DMS79 treated with DMSO at 0.1 percent for 48 hours (cell line): Measurements from ENCODE around the gene RAB3IP.
"Not testable (repeated sequence)": the region's sequence is repeated elsewhere in the genome, so short reads cannot be mapped to it uniquely, and the experiment has no call there.

Experiments used
- DNase-seq: peaks from one replicate; lab custom pipeline; 2025; lab: John Stamatoyannopoulos, UW

The RAB3IP gene

GRCh38 chr12:69756088-69756755, 17.6 kb downstream of the RAB3IP start:
- no peak for DNase-seq

DNA sequence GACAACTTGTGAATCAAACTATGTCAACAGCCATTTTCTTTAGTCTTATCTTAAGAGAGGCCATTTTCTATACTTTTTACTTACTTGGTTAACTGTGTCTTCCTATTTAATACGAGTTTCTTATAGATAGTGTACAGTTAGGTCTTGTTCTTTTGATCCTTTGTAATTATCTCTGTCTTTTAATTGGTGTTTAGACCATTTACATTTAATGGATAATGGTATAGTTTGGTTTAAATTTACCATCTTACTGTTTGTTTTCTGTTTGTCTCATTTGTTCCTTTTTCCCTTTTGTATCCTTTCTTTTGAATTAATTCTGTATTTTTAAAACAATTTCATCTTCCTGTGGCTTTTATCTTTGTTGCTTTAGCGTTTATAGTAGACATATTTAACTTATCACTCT, 19.4 kb downstream of the RAB3IP start:
- DNase-seq: no peak

DNA sequence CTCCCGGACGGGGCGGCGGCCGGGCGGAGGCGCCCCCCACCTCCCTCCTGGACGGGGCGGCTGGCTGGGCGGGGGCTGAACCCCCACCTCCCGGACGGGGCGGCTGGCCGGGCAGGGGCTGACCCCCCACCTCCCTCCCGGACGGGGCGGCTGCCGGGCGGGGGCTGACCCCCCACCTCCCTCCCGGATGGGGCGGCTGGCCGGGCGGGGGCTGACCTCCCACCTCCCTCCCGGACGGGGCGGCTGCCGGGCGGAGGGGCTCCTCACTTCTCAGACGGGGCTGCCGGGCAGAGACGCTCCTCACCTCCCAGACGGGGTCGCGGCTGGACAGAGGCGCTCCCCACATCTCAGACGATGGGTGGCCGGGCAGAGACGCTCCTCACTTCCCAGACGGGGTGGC, 20.9 kb downstream of the RAB3IP start:
- DNase-seq: not testable (repeated sequence)

- DNase-seq: no peak
These were observed 26.9 kb downstream of the RAB3IP start for GRCh38 chr12:69765515-69765914.

DNA sequence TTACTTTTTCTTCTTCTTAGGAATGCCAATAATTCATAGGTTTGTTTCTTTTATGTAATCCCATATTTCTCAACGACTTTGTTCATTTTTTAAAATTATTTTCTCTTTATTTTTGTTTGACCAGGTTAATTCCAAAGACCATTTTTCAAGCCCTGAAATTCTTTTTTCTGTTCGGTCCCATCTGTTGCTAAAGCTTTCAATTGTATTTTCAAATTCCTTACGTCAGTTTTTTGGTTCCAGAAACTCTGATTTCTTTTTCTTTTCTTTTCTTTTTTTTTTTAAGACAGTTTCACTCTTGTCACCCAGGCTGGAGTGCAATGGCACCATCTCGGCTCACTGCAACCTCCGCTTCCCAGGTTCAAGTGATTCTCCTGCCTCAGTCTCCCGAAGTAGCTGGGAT, 27.6 kb downstream of the RAB3IP start:
- DNase-seq: no peak

- DNase-seq: no peak
These were observed 41.3 kb downstream of the RAB3IP start for GRCh38 chr12:69779928-69780327.

- DNase-seq: no peak
These were observed 44.7 kb downstream of the RAB3IP start for GRCh38 chr12:69783365-69783764.

DNA sequence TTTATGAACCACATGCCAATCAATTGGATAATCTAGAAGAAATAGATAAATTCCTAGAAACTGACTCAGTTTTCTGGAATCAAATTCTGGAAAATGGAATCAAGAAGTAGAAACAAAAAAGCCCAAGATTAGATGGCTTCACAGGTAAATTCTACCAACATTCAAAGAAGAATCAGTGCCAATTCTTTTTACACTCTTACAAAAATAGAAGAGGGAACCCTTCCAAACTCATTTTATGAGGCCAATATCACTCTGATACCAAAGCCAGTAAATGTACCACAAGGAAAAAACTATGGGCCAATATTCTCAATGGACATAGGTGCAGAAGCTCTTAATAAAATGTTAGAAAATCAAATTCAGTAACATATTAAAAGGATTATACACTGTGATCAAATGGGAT, 50.7 kb downstream of the RAB3IP start:
- no peak for DNase-seq

DNA sequence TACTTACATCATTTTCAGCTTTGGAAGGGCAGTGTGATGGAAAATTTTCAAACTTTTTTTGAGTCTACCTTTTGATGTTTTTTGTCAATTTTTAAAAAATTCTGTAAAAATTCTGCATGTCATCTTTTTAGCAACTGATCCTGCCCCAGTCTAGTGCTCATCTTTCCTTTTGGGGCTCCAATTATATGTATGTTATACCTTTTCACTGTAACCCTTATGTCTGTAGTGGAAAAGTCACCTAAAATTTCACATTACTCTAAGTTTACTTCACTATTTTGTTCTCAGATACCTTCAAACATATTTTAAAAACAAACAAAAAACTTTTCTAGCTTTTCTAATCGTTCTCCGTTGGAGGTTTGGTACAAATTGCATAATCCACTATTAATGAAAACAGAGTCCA, 53.9 kb downstream of the RAB3IP start:
- DNase-seq: no peak

DNA sequence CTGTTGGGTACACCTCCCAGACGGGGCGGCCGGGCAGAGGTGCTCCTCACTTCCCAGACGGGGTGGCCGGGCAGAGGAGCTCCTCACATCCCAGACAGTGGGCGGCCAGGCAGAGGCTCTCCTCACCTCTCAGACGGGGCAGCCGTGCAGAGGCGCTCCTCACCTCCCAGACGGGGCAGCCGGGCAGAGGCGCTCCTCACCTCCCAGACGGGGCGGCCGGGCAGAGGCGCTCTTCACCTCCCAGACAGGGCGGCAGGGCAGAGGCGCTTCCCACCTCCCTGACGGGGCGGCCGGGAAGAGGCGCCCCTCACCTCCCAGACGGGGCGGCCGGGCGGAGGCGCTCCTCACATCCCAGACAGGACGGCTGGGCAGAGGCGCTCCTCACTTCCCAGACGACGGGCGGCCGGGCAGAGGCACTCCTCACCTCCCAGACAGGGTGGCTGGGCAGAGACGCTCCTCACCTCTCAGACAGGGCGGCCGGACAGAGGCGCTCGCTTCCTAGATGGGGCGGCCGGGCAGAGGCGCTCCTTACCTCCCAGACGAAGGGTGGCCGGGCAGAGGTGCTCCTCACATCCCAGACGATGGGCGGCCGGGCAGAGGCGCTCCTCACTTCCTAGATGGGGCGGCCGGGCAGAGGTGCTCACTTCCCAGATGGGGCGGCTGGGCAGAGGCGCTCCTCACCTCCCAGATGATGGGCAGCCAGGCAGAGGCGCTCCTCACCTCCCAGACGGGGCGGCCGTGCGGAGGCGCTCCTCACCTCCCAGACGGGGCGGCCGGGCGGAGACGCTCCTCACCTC, 68.6 kb downstream of the RAB3IP start:
- DNase-seq: not testable (repeated sequence)

- no peak for DNase-seq
These were observed 72.3 kb downstream of the RAB3IP start for GRCh38 chr12:69810870-69811498.

- DNase-seq: no peak
These were observed 77.4 kb downstream of the RAB3IP start for GRCh38 chr12:69816082-69816481.

DNA sequence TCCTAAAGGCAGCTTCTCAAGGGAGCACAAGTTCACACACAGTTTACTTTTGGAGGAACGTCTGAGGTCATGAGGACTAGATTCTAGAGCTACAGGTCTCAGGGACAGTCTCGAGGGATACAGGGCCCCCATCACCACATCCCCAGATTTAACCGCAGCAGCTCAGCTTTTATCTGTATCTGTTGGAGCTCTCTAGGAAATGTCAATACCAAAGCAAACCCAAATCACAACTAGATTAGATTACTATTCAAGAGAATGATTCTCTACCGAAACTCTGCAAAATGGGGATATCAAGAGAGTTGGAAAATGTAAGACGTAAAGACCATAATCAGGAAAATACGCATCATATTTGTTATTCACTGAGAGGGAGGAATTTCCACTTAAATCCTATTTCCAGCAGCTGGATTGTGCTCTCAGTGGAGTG, 82.4 kb downstream of the RAB3IP start:
- no peak for DNase-seq

DNA sequence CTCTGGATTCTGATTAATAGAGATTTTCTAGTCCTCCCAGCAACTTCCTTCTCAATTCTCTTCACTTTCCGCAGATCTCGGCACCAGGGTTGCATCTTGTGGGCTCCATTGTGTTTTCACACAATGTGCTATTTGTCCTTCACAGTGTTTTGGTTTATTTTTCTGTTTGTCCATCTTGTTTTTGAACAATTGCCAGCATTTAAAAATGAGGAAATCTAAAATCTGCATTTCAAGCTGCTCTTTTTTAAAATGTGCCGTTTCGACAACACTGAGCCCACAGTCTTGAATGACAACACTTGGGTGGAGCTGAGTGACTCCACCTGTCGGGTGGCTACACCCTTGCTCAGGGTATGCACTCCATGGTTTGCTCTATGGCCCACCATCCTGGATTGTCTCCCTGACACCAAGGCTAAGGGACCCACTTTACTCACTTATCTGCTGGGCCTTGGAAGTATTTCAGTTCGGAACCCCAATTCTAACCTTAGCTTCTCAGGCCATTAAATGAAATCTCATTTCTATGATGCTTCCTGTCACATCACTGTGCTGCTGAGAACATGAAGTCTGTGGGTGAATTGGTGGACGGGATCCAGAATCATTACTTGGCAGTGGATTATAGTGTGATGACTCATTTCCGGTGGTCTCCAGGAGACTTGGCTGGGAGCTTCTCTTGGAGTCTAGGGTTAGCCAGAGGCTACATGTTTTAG, 82.9 kb downstream of the RAB3IP start:
- DNase-seq: no peak

DNA sequence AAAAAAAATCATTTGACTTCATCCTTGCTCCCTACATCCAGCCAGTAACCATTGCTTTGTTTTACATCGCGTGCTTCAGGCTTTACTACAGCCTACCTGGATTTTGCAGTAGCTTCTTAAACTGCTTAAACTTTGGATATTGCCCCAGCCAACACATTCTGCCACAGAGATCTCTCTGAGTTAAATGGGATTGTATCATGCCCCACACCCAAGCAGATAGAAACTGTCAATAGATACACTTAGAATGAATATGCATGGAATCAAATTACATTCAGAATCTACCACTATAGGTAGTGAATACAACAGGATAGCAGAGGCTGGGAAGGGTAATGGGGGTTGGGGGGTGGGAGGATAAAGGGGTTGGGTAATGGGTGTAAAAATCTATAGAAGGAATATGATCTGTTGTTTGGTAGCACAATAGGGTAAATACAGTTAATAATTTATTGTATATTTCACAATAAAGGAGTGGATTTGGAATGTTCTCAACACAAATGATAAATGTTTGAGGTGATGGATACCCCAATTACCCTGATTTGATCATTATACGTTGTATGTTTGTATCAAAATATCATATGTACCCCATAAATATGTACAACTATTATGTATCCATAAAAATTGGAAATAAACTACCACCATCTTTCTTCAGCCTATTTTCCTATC, 83.7 kb downstream of the RAB3IP start:
- no peak for DNase-seq

DNA sequence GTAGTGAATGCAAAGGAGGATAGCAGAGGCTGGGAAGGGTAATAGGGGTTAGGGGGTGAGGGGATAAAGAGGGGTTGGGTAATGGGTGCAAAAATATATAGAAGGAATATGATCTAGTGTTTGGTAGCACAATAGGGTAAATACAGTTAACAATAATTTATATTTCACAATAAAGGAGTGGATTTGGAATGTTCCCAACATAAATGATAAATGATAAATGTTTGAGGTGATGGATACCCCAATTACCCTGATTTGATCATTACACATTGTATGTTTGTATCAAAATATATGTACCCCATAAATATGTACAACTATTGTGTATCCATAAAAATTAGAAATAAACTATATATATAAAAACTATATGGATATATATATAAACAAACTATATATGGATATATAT, 85.4 kb downstream of the RAB3IP start:
- DNase-seq: no peak

DNA sequence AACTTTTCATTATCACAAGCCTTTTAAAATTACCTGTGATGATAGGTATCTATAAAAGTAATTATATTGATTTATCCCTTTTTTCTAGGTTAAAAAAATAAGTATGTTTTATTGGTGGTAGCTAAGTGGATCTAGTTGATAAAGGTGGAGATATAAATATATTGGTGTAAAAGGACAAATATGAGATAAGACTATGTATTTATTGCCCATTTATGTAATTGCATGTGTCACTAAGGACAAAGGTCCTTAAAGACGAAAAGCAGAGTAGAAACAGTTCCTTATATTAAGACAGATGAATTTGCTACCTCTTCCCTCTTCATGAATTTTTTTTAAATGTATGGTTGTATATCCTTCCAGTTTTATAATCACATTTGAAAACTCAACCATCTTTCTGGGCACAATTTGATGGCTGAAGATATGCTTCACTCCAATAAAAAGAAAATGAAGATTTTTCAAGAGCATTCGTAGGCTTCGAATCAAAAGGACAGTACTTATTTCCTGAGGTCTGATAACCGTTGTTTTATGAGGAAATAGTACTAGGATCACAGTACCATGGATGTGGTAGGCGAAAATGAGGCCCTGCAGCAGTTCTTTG, 86.4 kb downstream of the RAB3IP start, which contains the start of gene MYRFL:
Gene MYRFL (plus strand): TSS at position 262 of the 595 bp plus-strand sequence. CDS start 291 bp downstream, at position 553.
- no peak for DNase-seq

- DNase-seq: no peak
These were observed 90.2 kb downstream of the RAB3IP start for GRCh38 chr12:69828897-69829296.

DNA sequence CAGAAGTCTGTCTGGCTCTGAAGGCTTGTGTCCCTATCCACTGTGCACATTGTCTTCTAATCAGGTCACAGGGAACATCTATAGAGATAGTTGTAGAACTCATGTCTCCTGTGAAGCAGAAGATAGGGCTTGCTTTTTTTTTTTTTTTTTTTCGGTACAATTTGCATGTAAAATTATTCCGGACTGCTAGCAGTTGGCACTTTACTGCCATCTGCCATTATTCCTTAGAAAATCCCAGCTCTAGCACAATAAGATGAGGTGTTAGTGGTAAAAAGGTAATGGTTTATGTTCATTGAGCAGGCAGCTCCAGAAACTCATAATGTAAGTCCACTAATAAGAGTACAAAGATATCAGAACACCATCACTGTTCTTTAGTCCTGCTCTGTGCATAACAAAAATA, 95.0 kb downstream of the RAB3IP start:
- DNase-seq: no peak

DNA sequence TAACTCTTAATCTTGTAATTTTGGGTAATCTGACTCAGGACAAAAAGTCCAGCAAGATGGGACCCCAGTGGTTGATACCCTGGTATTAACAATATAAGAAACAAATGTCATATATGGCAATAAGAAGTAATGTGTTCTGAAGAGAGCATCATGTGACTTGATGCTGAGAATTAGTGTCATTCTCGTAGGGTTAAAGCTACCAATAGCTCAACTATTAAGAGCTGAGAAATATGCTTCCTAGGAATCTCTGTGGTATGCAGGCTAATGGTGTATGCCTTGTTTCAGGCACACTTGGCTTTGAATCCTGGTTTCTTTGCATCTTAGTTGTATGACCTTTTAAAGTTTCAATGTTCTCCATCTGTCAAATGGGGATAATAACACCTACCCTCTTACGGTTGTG, 95.5 kb downstream of the RAB3IP start:
- no peak for DNase-seq

DNA sequence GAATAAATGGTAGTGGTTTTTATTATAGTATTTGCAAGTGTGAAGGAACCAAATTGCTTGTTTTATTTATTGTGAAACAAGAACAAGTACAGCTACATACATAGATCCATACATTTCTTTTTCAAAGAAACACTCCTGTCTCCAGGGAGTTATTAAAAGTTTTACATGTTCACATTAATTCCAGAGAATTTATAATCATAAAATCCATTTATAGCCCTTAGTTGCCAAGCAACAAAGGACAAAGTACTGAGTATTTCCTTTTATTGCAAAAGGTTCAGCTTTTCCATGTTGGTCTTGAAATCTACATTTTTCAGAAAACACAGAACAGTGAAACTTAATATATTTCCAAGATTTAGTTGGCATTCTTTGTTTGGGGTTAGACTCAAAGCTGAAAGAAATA, 95.9 kb downstream of the RAB3IP start:
- no peak for DNase-seq
